ENCODE measurements around the gene LGALS4.
"Not testable (repeated sequence)": the region's sequence is repeated elsewhere in the genome, so short reads cannot be mapped to it uniquely, and the experiment has no call there.

LGALS4 gene

DNA sequence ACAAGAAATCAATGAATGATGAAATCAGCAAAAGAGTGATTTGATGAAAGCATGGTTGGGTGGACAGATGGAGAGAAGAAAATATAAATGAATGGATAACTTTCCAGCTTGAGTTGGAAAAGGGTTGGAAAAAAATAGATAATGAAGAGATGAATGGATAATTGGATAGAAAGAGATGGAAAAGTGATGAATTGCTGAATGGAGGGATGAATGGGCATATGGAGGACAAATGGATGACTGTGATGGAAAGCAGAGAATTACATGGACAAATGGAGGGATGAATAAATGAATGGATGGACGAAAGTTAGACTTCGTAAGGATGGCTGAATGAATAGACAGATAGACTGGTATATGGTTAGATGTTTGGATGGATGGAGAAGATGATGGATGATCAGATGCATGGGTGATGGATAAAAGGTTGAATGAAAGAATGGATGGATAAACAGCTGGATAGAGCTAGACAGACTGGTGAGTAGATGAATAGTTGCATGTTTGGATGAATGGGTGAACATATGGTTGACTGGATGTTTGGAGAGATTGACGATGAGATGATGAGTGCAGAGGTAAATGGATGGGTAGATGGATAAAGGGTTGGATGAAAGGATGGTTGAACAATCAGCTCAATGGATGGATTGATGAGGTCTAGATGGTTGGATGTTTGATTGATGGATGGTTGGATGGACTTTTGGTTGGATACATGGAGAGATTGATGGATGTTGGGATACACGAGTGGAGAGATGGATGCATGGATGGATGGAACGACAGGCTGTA is 12.0 kb downstream of the LGALS4 start:
- H3K79me2 ChIP-seq, result no peaks in the 10 kb centered on the region
- H3K27ac ChIP-seq, result no peak overlapping the region
- no peaks in the 10 kb centered on the region for H3K9me3 ChIP-seq (ENCODE audit: control insufficient read depth, low read length)
- no peaks in the 10 kb centered on the region for H3K36me3 ChIP-seq (ENCODE audit: control insufficient read depth, insufficient read depth, low read length)
- H3K4me1 ChIP-seq, result no peaks in the 10 kb centered on the region
- no peaks in the 10 kb centered on the region for H3K27me3 ChIP-seq (ENCODE audit: control insufficient read depth, insufficient read depth, low read length)
- no peak overlapping the region for H2AFZ ChIP-seq
- TF ChIP-seq, protein P1, sequence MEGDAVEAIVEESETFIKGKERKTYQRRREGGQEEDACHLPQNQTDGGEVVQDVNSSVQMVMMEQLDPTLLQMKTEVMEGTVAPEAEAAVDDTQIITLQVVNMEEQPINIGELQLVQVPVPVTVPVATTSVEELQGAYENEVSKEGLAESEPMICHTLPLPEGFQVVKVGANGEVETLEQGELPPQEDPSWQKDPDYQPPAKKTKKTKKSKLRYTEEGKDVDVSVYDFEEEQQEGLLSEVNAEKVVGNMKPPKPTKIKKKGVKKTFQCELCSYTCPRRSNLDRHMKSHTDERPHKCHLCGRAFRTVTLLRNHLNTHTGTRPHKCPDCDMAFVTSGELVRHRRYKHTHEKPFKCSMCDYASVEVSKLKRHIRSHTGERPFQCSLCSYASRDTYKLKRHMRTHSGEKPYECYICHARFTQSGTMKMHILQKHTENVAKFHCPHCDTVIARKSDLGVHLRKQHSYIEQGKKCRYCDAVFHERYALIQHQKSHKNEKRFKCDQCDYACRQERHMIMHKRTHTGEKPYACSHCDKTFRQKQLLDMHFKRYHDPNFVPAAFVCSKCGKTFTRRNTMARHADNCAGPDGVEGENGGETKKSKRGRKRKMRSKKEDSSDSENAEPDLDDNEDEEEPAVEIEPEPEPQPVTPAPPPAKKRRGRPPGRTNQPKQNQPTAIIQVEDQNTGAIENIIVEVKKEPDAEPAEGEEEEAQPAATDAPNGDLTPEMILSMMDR (IDR thresholded peaks at IDR 0.05), result no peak
- H3K4me3 ChIP-seq (ENCODE audit: low read depth, low read length), result no peak overlapping the region
- H3K4me2 ChIP-seq (ENCODE audit: low read length), result no peak overlapping the region
- H3K9ac ChIP-seq, result no peak overlapping the region

DNA sequence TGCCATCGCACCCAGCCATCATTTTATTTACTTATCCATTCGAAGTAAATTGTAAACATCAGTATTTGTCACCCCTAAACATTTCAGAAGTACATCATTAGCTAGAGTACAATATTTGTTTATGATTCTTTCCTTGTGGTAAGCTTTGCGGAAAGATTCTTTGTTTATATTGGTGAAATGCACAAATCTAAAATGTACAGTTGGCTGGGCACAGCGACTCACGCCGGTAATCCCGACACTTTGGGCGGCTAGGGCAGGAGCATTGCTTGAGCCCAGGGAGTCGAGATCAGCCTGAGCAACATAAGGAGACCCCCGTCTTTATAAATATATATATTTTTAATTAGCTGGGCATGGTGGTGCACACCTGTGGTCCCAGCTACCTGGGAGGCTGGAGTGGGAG is 13.6 kb downstream of the LGALS4 start:
- Histone ChIP-seq H3K4me1 (no peaks in the 10 kb centered on the region), H3K36me3 (ENCODE audit: control insufficient read depth, insufficient read depth, low read length) (no peaks in the 10 kb centered on the region), H3K9me3 (ENCODE audit: control insufficient read depth, low read length) (no peaks in the 10 kb centered on the region), H3K4me2 (ENCODE audit: low read length) (no peak overlapping the region), H3K9ac (no peak overlapping the region), H3K27ac (no peak overlapping the region), H3K4me3 (ENCODE audit: low read depth, low read length) (no peak overlapping the region), H2AFZ (no peak overlapping the region), H3K79me2 (no peaks in the 10 kb centered on the region), H3K27me3 (ENCODE audit: control insufficient read depth, insufficient read depth, low read length) (no peaks in the 10 kb centered on the region)
- TF ChIP-seq, protein P1 (IDR thresholded peaks at IDR 0.05), result no peak

DNA sequence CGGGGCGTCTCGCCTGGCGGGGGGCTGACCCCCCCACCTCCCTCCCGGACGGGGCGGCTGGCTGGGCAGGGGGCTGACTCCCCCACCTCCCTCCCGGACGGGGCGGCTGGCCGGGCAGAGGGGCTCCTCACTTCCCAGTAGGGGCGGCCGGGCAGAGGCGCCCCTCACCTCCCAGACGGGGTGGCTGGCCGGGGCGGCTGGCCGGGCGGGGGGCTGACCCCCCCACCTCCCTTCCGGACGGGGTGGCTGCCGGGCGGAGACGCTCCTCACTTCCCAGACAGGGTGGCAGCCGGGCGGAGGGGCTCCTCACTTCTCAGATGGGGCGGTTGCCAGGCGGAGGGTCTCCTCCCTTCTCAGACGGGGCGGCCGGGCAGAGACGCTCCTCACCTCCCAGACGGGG is 15.0 kb downstream of the LGALS4 start:
- not testable (repeated sequence) for H3K4me2 ChIP-seq (ENCODE audit: low read length); H3K4me1 ChIP-seq; H3K36me3 ChIP-seq (ENCODE audit: control insufficient read depth, insufficient read depth, low read length); H3K79me2 ChIP-seq; H3K4me3 ChIP-seq (ENCODE audit: low read depth, low read length); H3K9ac ChIP-seq; H3K9me3 ChIP-seq (ENCODE audit: control insufficient read depth, low read length); H2AFZ ChIP-seq; H3K27ac ChIP-seq; H3K27me3 ChIP-seq (ENCODE audit: control insufficient read depth, insufficient read depth, low read length)

DNA sequence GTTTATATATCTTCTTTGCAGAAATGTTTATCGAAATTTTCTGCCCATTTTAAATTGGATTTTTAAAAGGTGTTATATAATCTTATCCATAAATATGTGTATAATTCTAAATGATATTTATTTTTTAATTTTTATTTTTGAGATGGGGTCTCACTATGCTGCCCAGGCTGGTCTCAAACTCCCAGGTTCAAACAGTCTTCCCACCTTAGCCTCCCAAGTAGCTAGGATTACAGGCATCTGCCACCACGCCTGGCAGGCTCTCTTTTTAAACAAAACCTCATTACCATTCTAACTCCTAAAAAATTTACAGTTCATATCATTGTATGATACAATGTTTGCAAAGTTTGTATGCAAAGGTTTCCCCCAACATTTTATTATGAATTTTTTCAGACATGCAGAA is 16.6 kb downstream of the LGALS4 start:
- Histone ChIP-seq H3K27me3 (ENCODE audit: control insufficient read depth, insufficient read depth, low read length) (no peaks in the 10 kb centered on the region), H3K4me1 (no peaks in the 10 kb centered on the region), H2AFZ (no peak overlapping the region), H3K9ac (no peak overlapping the region), H3K4me3 (ENCODE audit: low read depth, low read length) (no peak overlapping the region), H3K9me3 (ENCODE audit: control insufficient read depth, low read length) (no peaks in the 10 kb centered on the region), H3K27ac (no peak overlapping the region), H3K4me2 (ENCODE audit: low read length) (no peak overlapping the region), H3K79me2 (no peaks in the 10 kb centered on the region), H3K36me3 (ENCODE audit: control insufficient read depth, insufficient read depth, low read length) (no peaks in the 10 kb centered on the region)
- TF ChIP-seq, protein P1 (IDR thresholded peaks at IDR 0.05), result no peak

DNA sequence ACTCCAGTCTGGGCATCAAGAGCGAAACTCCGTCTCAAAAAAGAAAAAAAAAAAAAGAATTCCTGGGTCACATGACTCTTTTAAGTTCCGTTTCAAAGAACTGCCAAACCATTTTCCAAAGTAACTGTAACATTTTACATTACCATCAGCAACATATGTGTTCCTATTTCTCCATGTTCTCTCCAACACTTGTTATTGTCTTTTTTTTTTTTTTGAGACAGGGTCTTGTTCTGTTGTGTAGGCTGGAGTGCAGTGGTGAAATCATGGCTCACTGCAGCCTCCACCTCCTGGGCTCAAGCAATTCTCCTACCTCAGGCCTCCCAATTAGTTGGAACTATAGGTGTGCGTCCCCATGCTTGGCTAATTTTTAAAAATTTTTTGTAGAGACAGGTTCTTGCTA is 17.2 kb downstream of the LGALS4 start:
- Histone ChIP-seq H3K4me2 (ENCODE audit: low read length) (no peak overlapping the region), H3K36me3 (ENCODE audit: control insufficient read depth, insufficient read depth, low read length) (no peaks in the 10 kb centered on the region), H2AFZ (no peak overlapping the region), H3K27ac (no peak overlapping the region), H3K9me3 (ENCODE audit: control insufficient read depth, low read length) (no peaks in the 10 kb centered on the region), H3K27me3 (ENCODE audit: control insufficient read depth, insufficient read depth, low read length) (no peaks in the 10 kb centered on the region), H3K4me1 (no peaks in the 10 kb centered on the region), H3K4me3 (ENCODE audit: low read depth, low read length) (no peak overlapping the region), H3K9ac (no peak overlapping the region), H3K79me2 (no peaks in the 10 kb centered on the region)
- TF ChIP-seq, protein P1 (IDR thresholded peaks at IDR 0.05), result no peak
